Fibroblast of skin of abdomen (primary cell): ENCODE measurements around the gene DNAJC16. TPM values are rescaled to one million over a fixed set of nuclear protein-coding genes. Genes with fewer than 3 reads are reported as not detected.
"Not testable (repeated sequence)": the region's sequence is repeated elsewhere in the genome, so short reads cannot be mapped to it uniquely, and the experiment has no call there.

Experiments used
- DNase-seq: peaks from one replicate; pipeline ENCODE4 v3.0.0-alpha.2; 2013
- polyA plus RNA-seq, 2 experiments: library from polyadenylated mRNA; unstranded; fragments of 120-200 nt; gene quantifications; one replicate each; pipeline ENCODE4 v1.2.1, GENCODE V29; 2013; ENCODE audit not compliant: insufficient read length in 2 of 2

The DNAJC16 gene
- 11.1 TPM for polyA plus RNA-seq (2013, experiment 1 of 2; ENCODE audit: insufficient read length)
- polyA plus RNA-seq (2013, experiment 2 of 2; ENCODE audit: insufficient read length): 10.1 TPM

DNA sequence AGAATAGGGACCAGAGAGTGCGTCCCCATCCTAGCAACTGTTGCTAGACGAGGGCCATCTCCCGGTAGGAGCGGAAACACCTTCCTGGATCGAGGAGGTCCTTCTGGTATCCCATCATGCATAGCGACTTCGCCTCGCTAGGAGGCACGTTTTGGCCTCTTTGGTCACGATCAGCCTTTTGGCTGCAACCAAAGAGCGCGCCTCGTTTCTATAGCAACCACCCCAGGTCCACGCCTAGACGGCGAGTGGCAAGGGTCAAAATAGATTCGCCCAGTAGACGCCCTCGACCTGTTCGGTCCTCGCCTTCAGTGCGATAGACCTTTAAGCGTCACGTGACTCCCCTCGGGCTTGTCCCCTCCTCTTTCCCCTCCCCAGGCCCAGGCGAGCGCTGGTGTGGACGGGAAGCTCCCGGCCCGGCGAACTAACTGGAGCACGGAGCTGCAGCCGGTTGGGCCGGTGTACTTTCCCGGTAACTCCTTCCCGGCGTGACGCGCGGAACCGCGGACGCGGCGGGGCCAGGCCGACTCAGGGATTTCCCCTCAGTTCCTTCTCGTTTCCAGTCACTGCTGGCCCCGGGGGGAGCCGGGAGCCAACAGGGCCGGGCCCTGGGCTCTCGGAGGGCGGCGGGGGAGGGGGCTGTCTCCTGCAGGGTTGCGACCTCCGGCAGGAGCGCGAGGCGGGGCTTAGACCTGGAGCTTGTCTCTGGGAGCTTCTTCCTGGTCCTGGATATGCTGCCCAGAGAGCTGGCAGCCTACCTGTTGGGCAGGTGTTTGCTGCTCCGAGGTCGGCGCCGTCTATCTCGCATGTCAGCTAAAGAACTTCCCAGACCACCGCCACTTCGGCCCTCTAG lies at the start of gene DNAJC16:
DNAJC16 (plus strand) TSS at position 359 of the 850 bp plus-strand sequence. CDS start 2,258 bp downstream, outside the sequence.
- peak; percentile 100 for DNase-seq

GRCh38 chr1:15476927-15477326 lies 49.7 kb upstream of the DNAJC16 start:
- no peak for DNase-seq

GRCh38 chr1:15477646-15478212 lies 48.9 kb upstream of the DNAJC16 start:
- no peak for DNase-seq

DNA sequence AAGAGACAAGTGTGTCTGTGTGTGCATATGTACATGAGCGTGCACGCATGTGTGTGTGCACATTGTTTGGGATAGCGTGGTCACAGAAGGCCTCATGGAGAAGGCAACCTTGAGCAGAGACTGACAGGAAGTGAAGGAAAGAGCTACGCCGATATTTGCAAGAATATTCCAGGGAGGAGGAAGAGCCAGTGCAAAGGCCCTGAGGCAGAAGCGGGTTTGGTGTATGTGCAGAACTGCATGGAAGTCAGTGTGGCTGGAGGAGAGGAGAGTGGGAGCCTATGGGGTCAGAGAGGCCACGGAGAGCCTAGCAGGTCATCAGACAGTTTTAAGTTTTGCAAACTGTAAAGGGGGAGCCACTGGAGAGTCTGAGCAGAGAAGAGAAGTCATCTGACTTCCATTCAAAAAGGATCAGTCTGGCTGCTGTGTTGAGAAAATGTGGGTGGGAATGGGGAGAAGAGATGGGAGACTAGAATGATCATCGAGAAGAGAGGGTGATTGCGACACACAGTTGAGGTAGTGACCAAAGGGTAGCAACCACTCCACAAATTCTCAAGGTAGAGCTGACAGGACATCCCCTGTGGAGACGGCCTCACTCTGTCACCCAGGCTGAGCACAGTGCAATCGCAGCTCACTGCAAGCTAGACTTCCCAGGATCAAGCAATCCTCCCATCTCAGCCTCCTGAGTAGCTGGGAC lies 46.8 kb upstream of the DNAJC16 start:
- DNase-seq: no peak

DNA sequence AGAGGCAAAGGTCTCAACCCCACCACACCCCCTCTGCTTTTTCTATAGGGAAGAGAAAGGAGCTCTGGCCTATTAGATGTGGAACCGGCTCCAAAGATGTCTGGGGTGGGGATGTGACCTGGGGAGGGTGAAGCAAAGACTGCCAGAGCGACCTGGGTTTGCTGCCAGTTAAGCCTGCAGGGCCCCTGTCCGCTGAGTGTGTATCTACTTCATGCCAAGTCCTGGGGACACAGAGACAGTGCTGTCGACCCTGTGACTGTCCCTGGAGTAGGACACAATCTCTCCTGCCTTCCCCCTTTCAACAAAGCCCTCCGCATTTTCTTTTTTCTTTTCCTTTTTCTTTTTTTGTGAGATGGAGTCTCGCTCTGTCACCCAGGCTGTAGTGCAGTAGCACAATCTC lies 44.2 kb upstream of the DNAJC16 start:
- DNase-seq: not testable (repeated sequence)

- DNase-seq: not testable (repeated sequence)
Measured at GRCh38 chr1:15482983-15483543, 43.6 kb upstream of the DNAJC16 start.

- DNase-seq: no peak
Measured at GRCh38 chr1:15483971-15484370, 42.7 kb upstream of the DNAJC16 start.

GRCh38 chr1:15484443-15484842 lies 42.2 kb upstream of the DNAJC16 start:
- DNase-seq: not testable (repeated sequence)

DNA sequence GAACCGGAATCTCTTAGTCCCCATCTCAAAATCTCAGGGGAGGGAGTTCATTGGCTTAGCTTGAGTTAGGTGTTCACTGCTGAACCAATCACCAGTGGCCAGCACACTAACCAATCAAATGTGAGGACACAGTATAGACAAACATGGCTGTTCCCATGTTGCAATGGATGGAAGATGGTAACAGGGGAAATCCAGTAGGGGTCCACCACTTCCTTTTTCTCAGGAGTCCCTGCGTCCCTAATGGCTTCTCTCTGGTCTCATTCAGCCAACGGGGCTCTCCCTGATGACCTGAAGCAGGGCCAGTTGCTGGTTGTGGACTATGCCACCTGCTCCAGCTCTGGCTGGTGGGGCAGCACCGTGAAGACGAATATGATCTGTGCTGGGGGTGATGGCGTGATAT lies 41.0 kb upstream of the DNAJC16 start:
- DNase-seq: no peak

GRCh38 chr1:15486844-15487610 lies 39.6 kb upstream of the DNAJC16 start:
- not testable (repeated sequence) for DNase-seq

GRCh38 chr1:15488371-15488770 lies 38.3 kb upstream of the DNAJC16 start:
- no peak for DNase-seq

DNA sequence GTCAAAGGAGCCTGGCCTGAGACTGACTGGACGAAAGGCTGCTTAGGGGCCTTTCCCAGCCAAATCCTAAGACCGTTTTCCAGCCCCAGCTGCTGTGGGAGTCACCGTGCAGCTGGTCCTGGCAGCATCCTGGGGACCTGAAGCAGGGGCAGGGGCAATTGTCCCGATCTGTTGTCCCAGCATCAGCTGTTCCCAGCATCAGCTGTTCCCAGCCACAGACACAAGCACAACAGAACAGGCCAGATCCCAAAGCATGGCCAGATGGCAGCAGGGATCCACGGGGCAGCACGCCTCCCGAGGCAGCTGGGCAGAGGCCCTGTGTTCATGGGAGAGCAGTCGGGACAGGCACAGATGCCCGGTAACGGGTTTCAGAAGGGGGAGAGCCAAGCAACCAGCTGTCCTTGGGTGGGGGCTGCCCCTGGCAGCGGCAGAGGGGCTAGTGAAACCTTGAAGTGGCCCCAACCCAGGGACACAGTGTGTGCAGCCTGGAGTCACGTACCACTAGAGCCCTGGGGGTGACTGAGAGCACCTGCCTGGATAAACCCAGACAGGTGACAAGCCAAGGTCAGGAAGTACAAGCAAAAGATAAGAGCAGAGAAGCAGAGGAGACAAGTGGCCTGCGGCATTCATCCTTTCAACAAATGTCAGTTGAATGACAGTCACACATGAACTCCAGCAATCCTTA lies 37.5 kb upstream of the DNAJC16 start:
- DNase-seq: no peak

DNA sequence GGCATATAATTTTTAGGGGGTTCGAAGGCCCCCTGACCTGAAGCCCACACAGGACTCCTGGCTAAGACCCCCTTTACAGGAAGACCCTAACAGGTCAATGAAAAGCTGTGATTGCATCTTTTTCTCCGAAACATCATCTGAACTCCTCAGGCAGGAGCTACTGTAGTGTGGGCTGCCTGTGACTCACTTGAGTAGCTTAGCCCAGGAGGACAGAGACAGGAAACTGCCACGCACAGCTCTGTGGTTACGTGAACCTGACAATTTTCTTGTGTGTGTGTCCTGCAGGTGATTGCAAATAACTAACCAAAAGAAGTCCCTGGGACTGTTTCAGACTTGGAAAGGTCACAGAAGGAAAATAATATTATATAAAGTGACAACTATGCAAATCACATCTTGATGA lies 35.6 kb upstream of the DNAJC16 start:
- peak; percentile 11 for DNase-seq

GRCh38 chr1:15492596-15492995 lies 34.1 kb upstream of the DNAJC16 start:
- no peak for DNase-seq

DNA sequence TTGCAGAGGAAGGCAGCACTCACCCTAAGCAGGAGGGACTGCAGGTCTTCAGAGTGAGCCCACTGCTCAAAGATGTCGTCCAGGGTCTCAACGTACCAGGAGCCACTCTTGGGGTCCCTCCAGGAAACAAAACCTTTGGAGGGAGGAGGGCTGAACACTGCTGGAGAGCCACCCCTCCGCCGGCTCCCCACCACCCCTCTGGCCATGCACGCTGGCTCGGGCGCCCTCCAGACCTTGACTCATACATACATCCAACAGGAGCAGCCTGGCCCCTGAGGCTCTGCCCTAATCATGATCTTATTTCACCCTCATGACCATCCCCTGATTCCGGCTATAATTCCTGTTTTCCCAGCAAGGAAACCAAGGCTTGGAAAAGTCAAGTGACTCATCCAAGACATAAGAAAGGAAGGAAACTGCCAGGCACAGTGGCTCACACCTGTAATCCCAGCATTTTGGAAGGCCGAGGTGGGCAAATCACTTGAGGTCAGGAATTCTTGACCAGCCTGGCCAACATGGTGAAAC lies 32.7 kb upstream of the DNAJC16 start:
- DNase-seq: no peak

- no peak for DNase-seq
Measured at GRCh38 chr1:15500184-15501178, 26.2 kb upstream of the DNAJC16 start.

- DNase-seq: peak; percentile 27
Measured at GRCh38 chr1:15501208-15502032, 25.2 kb upstream of the DNAJC16 start.

GRCh38 chr1:15504436-15504835 lies 22.2 kb upstream of the DNAJC16 start:
- DNase-seq: no peak

DNA sequence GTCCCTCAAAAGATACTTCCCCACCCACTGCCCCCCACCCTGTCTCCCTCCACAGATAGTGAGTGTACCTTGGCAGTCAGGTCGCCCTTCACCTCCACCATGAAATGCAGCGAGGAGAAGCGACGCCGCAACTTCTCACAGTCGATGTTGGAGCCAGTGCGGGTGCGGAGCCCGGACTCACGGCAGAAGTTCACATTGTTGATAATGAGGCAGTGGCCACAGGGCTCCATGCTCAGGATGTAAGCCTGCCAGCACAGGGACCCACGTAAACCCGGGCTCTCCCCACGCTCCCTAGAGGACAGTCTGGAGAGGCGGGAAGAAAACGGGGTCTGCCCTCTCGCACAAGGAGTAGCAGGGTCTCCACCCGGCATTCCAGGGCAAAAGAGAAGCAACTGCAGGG lies 19.8 kb upstream of the DNAJC16 start:
- DNase-seq: no peak
